ENCODE measurements around the gene EED.
"Not testable (repeated sequence)": the region's sequence is repeated elsewhere in the genome, so short reads cannot be mapped to it uniquely, and the experiment has no call there.

The EED gene

GRCh38 chr11:86292912-86293616 is 48.5 kb downstream of the EED start:
- no peak for DNase-seq (ENCODE audit: low read depth)

GRCh38 chr11:86294026-86294425 is 49.5 kb downstream of the EED start:
- no peak for DNase-seq (ENCODE audit: low read depth)

GRCh38 chr11:86301742-86302091 is 57.2 kb downstream of the EED start:
- no peak for DNase-seq (ENCODE audit: low read depth)

DNA sequence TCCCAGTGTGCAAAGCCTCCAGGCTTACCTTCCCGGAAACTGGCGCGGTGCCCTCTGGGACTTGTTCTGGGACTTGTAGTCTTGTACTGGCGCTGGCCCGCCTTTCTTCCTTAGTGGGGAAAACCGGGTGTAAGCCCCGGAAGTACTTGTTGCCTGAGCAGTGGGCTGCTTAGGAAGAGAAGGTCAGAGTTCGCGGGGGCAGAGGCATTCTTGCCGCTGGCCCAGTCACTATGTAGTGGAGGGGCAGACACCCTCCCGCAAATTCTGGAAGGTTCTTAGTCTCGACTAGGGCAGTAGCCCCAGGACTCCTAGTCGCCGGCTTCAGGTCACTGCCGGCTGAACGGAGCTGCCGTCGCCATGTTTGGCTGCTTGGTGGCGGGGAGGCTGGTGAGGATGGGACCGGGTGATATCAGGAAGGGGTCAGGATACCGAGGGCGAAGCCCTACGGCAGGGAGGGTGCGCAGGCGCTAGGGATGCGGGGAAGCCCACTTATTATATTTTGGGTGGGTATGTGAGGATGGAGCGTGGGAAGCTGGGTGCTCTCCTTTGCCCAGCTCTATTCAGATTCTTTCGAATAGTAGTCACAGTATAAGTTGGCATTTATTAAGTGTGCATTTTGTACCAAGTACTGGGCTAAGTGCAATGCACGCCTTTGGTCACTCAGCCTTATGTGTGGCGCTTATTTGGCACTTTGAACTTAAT is 57.7 kb downstream of the EED start, which contains the start of gene HIKESHI:
TSS of gene HIKESHI (plus strand) at position 149 of the 702 bp plus-strand sequence. CDS start at position 358, 209 bp downstream.
- peak; percentile 88 for DNase-seq (ENCODE audit: low read depth)

DNA sequence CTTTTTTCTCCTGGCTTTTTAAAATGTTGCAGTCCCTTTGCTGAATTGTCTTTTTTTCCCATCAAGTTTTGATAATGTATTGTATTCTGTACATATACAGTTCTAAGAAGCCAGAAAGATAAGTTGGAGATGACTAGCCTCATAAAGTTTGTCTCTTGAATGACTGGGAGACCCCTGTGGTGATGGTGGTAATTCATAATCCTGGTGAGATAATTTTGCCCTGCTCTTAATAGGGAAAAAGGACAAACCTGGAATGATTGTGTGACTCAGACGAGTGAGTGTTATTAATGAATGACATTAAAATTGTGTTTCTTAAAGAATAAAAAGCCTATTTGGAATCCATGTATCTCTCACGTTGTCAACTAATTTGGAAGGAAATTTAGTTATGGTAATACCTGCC is 58.7 kb downstream of the EED start:
- no peak for DNase-seq (ENCODE audit: low read depth)

GRCh38 chr11:86308710-86309109 is 64.2 kb downstream of the EED start:
- not testable (repeated sequence) for DNase-seq (ENCODE audit: low read depth)

GRCh38 chr11:86313793-86314192 is 69.2 kb downstream of the EED start:
- DNase-seq (ENCODE audit: low read depth): no peak

DNA sequence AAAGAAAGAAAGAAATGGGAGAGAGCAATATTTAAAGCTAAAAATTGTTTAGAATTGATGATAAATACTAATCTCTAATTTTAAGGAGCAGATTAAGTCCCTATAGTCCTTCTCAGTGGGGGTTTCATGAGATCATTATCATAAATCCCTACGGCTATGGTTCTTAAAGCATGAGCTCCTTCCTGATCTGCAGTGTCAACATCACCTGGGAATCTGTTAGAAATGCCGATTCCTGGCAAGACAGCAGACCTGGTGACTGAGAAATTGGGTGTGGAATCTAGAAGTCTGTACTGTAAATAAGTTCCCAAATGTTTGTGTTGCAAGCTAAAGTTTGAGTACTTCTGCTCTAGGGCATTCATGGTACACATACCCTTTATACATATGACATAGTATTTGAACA is 70.1 kb downstream of the EED start:
- no peak for DNase-seq (ENCODE audit: low read depth)
